Liver (tissue), 9 donors: ENCODE results near the gene MECR. TPM values are rescaled to one million over a fixed set of nuclear protein-coding genes. Genes with fewer than 3 reads are reported as not detected.
"Not testable (repeated sequence)": the region's sequence is repeated elsewhere in the genome, so short reads cannot be mapped to it uniquely, and the experiment has no call there.

Source experiments
- DNase-seq: peaks from one replicate; pipeline ENCODE4 v3.0.0-alpha.2; 2017; ENCODE audit warnings: low spot score
- H3K27ac ChIP-seq, 2 donors: one replicate each; pipeline ENCODE4 v1.7.0; 2013; ENCODE audit warnings: inconsistent platforms in 2 of 2, low read length in 2 of 2, control low read depth in 1 of 2, low read depth in 1 of 2, mild to moderate bottlenecking in 1 of 2
- H3K27me3 ChIP-seq, 4 donors: one replicate each; pipeline versions ENCODE4 v1.6.1 to v1.7.0; 2013; ENCODE audit warnings: low read length in 3 of 4, inconsistent platforms in 1 of 4, mild to moderate bottlenecking in 1 of 4, moderate library complexity in 1 of 4; ENCODE audit not compliant: control insufficient read depth in 4 of 4, insufficient read depth in 4 of 4
- H3K36me3 ChIP-seq, 4 donors: one replicate each; pipeline versions ENCODE4 v1.6.1 to v1.7.0; 2013; ENCODE audit warnings: low read length in 3 of 4, mild to moderate bottlenecking in 3 of 4, low read depth in 1 of 4, moderate library complexity in 1 of 4; ENCODE audit not compliant: control insufficient read depth in 4 of 4, insufficient read depth in 3 of 4
- H3K4me1 ChIP-seq, 4 donors: one replicate each; pipeline versions ENCODE4 v1.6.1 to v1.7.0; 2013; ENCODE audit warnings: low read length in 3 of 4, mild to moderate bottlenecking in 3 of 4, moderate library complexity in 1 of 4; ENCODE audit not compliant: control insufficient read depth in 4 of 4, insufficient read depth in 4 of 4
- H3K4me3 ChIP-seq, 3 donors: one replicate each; pipeline versions ENCODE4 v1.6.1 to v1.7.0; 2013; ENCODE audit warnings: low read length in 3 of 3, control low read depth in 1 of 3, low read depth in 1 of 3, mild to moderate bottlenecking in 1 of 3
- H3K9ac ChIP-seq, 2 donors: one replicate each; pipeline ENCODE4 v1.7.0; 2013; ENCODE audit warnings: low read length in 2 of 2, mild to moderate bottlenecking in 2 of 2, moderate library complexity in 2 of 2, control low read depth in 1 of 2, low read depth in 1 of 2
- H3K9me3 ChIP-seq, 4 donors: one replicate each; pipeline versions ENCODE4 v1.6.1 to v1.7.0; 2013; ENCODE audit warnings: low read length in 3 of 4; ENCODE audit not compliant: control insufficient read depth in 4 of 4
- CTCF ChIP-seq: fragments of 150-350 bp; IDR thresholded peaks from 2 replicates; pipeline ENCODE4 v1.5.1; 2017; ENCODE audit warnings: improper control_type of control experiment, low read depth, low read length; ENCODE audit not compliant: missing input control
- EGR1 ChIP-seq, 2 donors: IDR thresholded peaks; 2 replicates each; pipeline ENCODE4 v1.6.1; 2016 to 2018; ENCODE audit warnings: antibody characterized with exemption in 2 of 2, low read depth in 2 of 2
- FOXA1 ChIP-seq: IDR thresholded peaks from 2 replicates; pipeline ENCODE4 v1.6.1; 2016; ENCODE audit warnings: antibody characterized with exemption
- FOXA2 ChIP-seq: IDR thresholded peaks from 2 replicates; pipeline ENCODE4 v1.6.1; 2016; ENCODE audit warnings: antibody characterized with exemption
- GABPA ChIP-seq, 2 donors: IDR thresholded peaks in 1 of 2; conservative IDR thresholded peaks in 1 of 2; 2 replicates each; pipeline ENCODE4 v1.6.1; 2016; ENCODE audit warnings: antibody characterized with exemption in 2 of 2, mild to moderate bottlenecking in 1 of 2, moderate library complexity in 1 of 2
- HNF4G ChIP-seq: IDR thresholded peaks from 2 replicates; pipeline ENCODE4 v1.6.1; 2016; ENCODE audit warnings: antibody characterized with exemption
- JUND ChIP-seq, 2 donors: IDR thresholded peaks; 2 replicates each; pipeline ENCODE4 v1.6.1; 2016; ENCODE audit warnings: antibody characterized with exemption in 2 of 2
- MAX ChIP-seq: IDR thresholded peaks from 2 replicates; pipeline ENCODE4 v1.6.1; 2016; ENCODE audit warnings: antibody characterized with exemption
- NR2F2 ChIP-seq: IDR thresholded peaks from 2 replicates; pipeline ENCODE4 v1.6.1; 2016; ENCODE audit warnings: antibody characterized with exemption
- RAD21 ChIP-seq, 2 donors: IDR thresholded peaks; 2 replicates each; pipeline ENCODE4 v1.6.1; 2016; ENCODE audit warnings: antibody characterized with exemption in 2 of 2, mild to moderate bottlenecking in 2 of 2
- REST ChIP-seq: IDR thresholded peaks from 2 replicates; pipeline ENCODE4 v1.6.1; 2016; ENCODE audit warnings: antibody characterized with exemption, mild to moderate bottlenecking
- RXRA ChIP-seq, 2 donors: IDR thresholded peaks; 2 replicates each; pipeline ENCODE4 v1.6.1; 2017 to 2018; ENCODE audit warnings: antibody characterized with exemption in 2 of 2, mild to moderate bottlenecking in 1 of 2
- SP1 ChIP-seq: IDR thresholded peaks from 2 replicates; pipeline ENCODE4 v1.6.1; 2018; ENCODE audit warnings: antibody characterized with exemption, mild to moderate bottlenecking
- YY1 ChIP-seq: IDR thresholded peaks from 2 replicates; pipeline ENCODE4 v1.6.1; 2016; ENCODE audit warnings: antibody characterized with exemption, mild to moderate bottlenecking
- WGBS: extraction: QIAGEN DNeasy Blood & Tissue Kit; methylation state at CpG from one replicate; pipeline ENCODE4 v1.1.7; 2013; 5-methylcytosine and 5-hydroxymethylcytosine counted together
- polyA plus RNA-seq, 2 donors: library from polyadenylated mRNA; stranded (reverse) in 1 of 2; unstranded in 1 of 2; fragments of 200-250 nt in 1 of 2; fragments of >200 nt in 1 of 2; fragmentation: Nextera tagmentation in 1 of 2; extraction: Ambion mirVana in 1 of 2; gene quantifications; one replicate each; pipeline versions ENCODE4 v1.2.1 to v1.2.3, GENCODE V29; 2013 to 2015
- total RNA-seq, 2 donors: library from RNA; depleted of rRNA; stranded (reverse); fragments of >200 nt; gene quantifications; one replicate each; pipeline ENCODE4 v1.2.3, GENCODE V29; 2014
- donor health status: healthy.
- donor health status: healthy.
- donor health status: healthy.
- donor health status: healthy.
- donor health status: healthy.

MECR gene
- total and polyA plus RNA-seq, 4 donors = 7.5 to 19.9 (median 13.2) TPM

- peak; percentile 90 for DNase-seq
- Histone ChIP-seq H3K4me3 (peak within 1 kb of the TSS; percentile 64 to 96 (median 71)), H3K27ac (peak within 1 kb of the TSS; percentile 73 to 83), H3K4me1 (peaks cover 6 to 28% (median 18%) of the 10 kb centered on the region in 4 donors), H3K27me3 (no peaks in the 10 kb centered on the region), H3K9me3 (no peaks in the 10 kb centered on the region), H3K36me3 (no peaks in the 10 kb centered on the region), H3K9ac (peak within 1 kb of the TSS; percentile 6 to 89)
- 5% methylated on average over 82 of the region's 82 CpGs for WGBS
- TF ChIP-seq JUND (IDR thresholded peaks at IDR 0.05) (no peak), FOXA1 (no peak), HNF4G (no peak), RAD21 (IDR thresholded peaks at IDR 0.05) (peak; percentile 47 to 64), CTCF (peak; percentile 94), SP1 (no peak), REST (no peak), YY1 (no peak), FOXA2 (no peak), NR2F2 (no peak), EGR1 (IDR thresholded peaks at IDR 0.05; ENCODE audit: low read depth in 2 of 2) (no peak), RXRA (IDR thresholded peaks at IDR 0.05) (no peak), GABPA (IDR thresholded peaks at IDR 0.05 in 1 of 2, conservative IDR thresholded peaks at IDR 0.05 in 1 of 2) (no peak)
Measured at GRCh38 chr1:29235955-29236711, 5.4 kb upstream of the MECR start, which contains the start of gene PTPRU. PTPRU (plus strand) TSS chr1:29236522; CDS start chr1:29236645, 123 bp downstream.

GRCh38 chr1:29234881-29235280, 4.1 kb upstream of the MECR start:
- not testable (repeated sequence) for H3K27me3 ChIP-seq, H3K9me3 ChIP-seq, H3K36me3 ChIP-seq, H3K27ac ChIP-seq, H3K9ac ChIP-seq, DNase-seq, H3K4me3 ChIP-seq
- peaks cover 6 to 38% (median 27%) of the 10 kb centered on the region in 4 donors for H3K4me1 ChIP-seq
- 87% methylated on average over 9 of the region's 9 CpGs for WGBS

- H3K27me3 ChIP-seq = no peaks in the 10 kb centered on the region
- H3K9ac ChIP-seq = no peak overlapping the region
- peaks cover 6 to 41% (median 30%) of the 10 kb centered on the region in 4 donors for H3K4me1 ChIP-seq
- H3K9me3 ChIP-seq = no peaks in the 10 kb centered on the region
- 85% methylated on average over 1 of the region's 1 CpG for WGBS
- no peaks in the 10 kb centered on the region for H3K36me3 ChIP-seq
- H3K27ac ChIP-seq = no peak overlapping the region
- no peak for DNase-seq
- no peak overlapping the region for H3K4me3 ChIP-seq
- TF ChIP-seq CTCF = no peak
- TF ChIP-seq JUND (IDR thresholded peaks at IDR 0.05) = no peak
- TF ChIP-seq FOXA1 = no peak
- TF ChIP-seq HNF4G = no peak
- no peak for TF ChIP-seq EGR1 (IDR thresholded peaks at IDR 0.05; ENCODE audit: low read depth in 2 of 2)
- no peak for TF ChIP-seq YY1
- no peak for TF ChIP-seq RXRA (IDR thresholded peaks at IDR 0.05)
- no peak for TF ChIP-seq RAD21 (IDR thresholded peaks at IDR 0.05)
- no peak for TF ChIP-seq MAX
- no peak for TF ChIP-seq GABPA (IDR thresholded peaks at IDR 0.05 in 1 of 2, conservative IDR thresholded peaks at IDR 0.05 in 1 of 2)
- no peak for TF ChIP-seq FOXA2
- TF ChIP-seq REST = no peak
Measured at GRCh38 chr1:29234471-29234870, 3.7 kb upstream of the MECR start.
